GM21723 (cell line): ENCODE data around the gene FNDC8.
A peak's percentile ranks its signal among the peaks of the same experiment; 100 is the strongest.
"Not testable (repeated sequence)": the region's sequence is repeated elsewhere in the genome, so short reads cannot be mapped to it uniquely, and the experiment has no call there.

Source experiments
- ATAC-seq: cut with Tn5 transposase; IDR thresholded peaks from one replicate; pipeline ENCODE4 v1.9.1; 2021; ENCODE audit warnings: mild to moderate bottlenecking, moderate library complexity; ENCODE audit not compliant: unreplicated experiment

Gene FNDC8

GRCh38 chr17:35121315-35121714 lies at the start of gene FNDC8:
Gene FNDC8 (plus strand): TSS chr17:35121615. CDS start chr17:35121694, 79 bp downstream.
- ATAC-seq: no peak

- no peak for ATAC-seq
Measured at GRCh38 chr17:35073183-35073790, 48.1 kb upstream of the FNDC8 start.

- ATAC-seq: no peak
Measured at GRCh38 chr17:35073991-35074627, 47.3 kb upstream of the FNDC8 start.

GRCh38 chr17:35074711-35075707 lies 46.4 kb upstream of the FNDC8 start:
- ATAC-seq: no peak

GRCh38 chr17:35076874-35077273 lies 44.5 kb upstream of the FNDC8 start:
- ATAC-seq: no peak

GRCh38 chr17:35079547-35080423 lies 41.6 kb upstream of the FNDC8 start:
- ATAC-seq: no peak

GRCh38 chr17:35080536-35080935 lies 40.9 kb upstream of the FNDC8 start:
- ATAC-seq: peak; percentile 61

GRCh38 chr17:35081638-35082037 lies 39.8 kb upstream of the FNDC8 start:
- no peak for ATAC-seq

GRCh38 chr17:35082073-35082657 lies 39.2 kb upstream of the FNDC8 start:
- no peak for ATAC-seq

GRCh38 chr17:35083071-35083470 lies 38.3 kb upstream of the FNDC8 start:
- no peak for ATAC-seq

GRCh38 chr17:35084987-35085386 lies 36.4 kb upstream of the FNDC8 start:
- no peak for ATAC-seq

- ATAC-seq: no peak
Measured at GRCh38 chr17:35086164-35086563, 35.3 kb upstream of the FNDC8 start.

GRCh38 chr17:35086931-35087573 lies 34.4 kb upstream of the FNDC8 start:
- no peak for ATAC-seq

GRCh38 chr17:35087731-35088355 lies 33.6 kb upstream of the FNDC8 start:
- peak; percentile 2 for ATAC-seq

GRCh38 chr17:35088356-35088880 lies 33.0 kb upstream of the FNDC8 start:
- ATAC-seq: peak; percentile 15

- ATAC-seq: peak; percentile 65
Measured at GRCh38 chr17:35088881-35089585, 32.4 kb upstream of the FNDC8 start.

- peak; percentile 27 for ATAC-seq
Measured at GRCh38 chr17:35089586-35090296, 31.7 kb upstream of the FNDC8 start.

GRCh38 chr17:35090707-35091106 lies 30.7 kb upstream of the FNDC8 start:
- not testable (repeated sequence) for ATAC-seq
